OCI-LY1 (cell line): ENCODE data around the gene GJB3.

Experiments used
- CTCF ChIP-seq: fragments of 200-600 bp; sonication (generic), shearing (Covaris generic); IDR thresholded peaks from 2 replicates; pipeline ENCODE4 v1.5.1; 2017; ENCODE audit warnings: mild to moderate bottlenecking, antibody characterized with exemption, low read length, moderate library complexity, mixed read lengths
- EZH2 ChIP-seq: fragments of 200-600 bp; sonication (generic), shearing (Covaris generic); IDR thresholded peaks from 2 replicates; pipeline ENCODE4 v1.8.0; 2017; ENCODE audit warnings: borderline replicate concordance, mixed run types, mild to moderate bottlenecking, antibody characterized with exemption, low read length, moderate library complexity, mixed read lengths

- TF ChIP-seq CTCF (no peak), EZH2 (no peak)
Observed at GRCh38 chr1:34759503-34760357, 21.3 kb upstream of the GJB3 start, which contains the start of gene GJB4.
